Upper lobe of right lung (tissue), 1 donor: ENCODE results near the gene ANKRA2. TPM values are rescaled to one million over a fixed set of nuclear protein-coding genes. Genes with fewer than 3 reads are reported as not detected.

Experiments
- ATAC-seq: fragments of 200-7000 bp; cut with Tn5 transposase; one replicate; pipeline ENCODE4 v1.9.1; 2020; ENCODE audit warnings: mild to moderate bottlenecking, moderate library complexity
- DNase-seq: peaks from one replicate; pipeline ENCODE4 v3.0.0-alpha.2; 2020
- H3K27ac ChIP-seq: fragments of 200-600 bp; one replicate; pipeline ENCODE4 v1.8.0; 2022
- H3K27me3 ChIP-seq: fragments of 200-600 bp; one replicate; pipeline ENCODE4 v1.8.0; 2022; ENCODE audit warnings: mild to moderate bottlenecking
- H3K36me3 ChIP-seq: fragments of 200-600 bp; one replicate; pipeline ENCODE4 v1.8.0; 2022
- H3K4me1 ChIP-seq: fragments of 200-600 bp; one replicate; pipeline ENCODE4 v1.8.0; 2022
- H3K4me3 ChIP-seq: fragments of 200-600 bp; one replicate; pipeline ENCODE4 v1.8.0; 2022; ENCODE audit warnings: mild to moderate bottlenecking
- H3K9me3 ChIP-seq: fragments of 200-600 bp; one replicate; pipeline ENCODE4 v1.8.0; 2022
- intact Hi-C: fragments of 100-400 bp; cut with DNase I; formaldehyde crosslinking; loops from one replicate; pipeline ENCODE4 v1.11.0; 2022
- total RNA-seq: library from RNA; stranded (reverse); fragmentation: NEBNext Ultra II Directional; extraction: Animal tissue kit (Norgen Biotek cat#: 25700); gene quantifications from one replicate; pipeline ENCODE4 v1.2.1, GENCODE V29; 2021
- TF ChIP-seq, protein P1 (sequence below): fragments of 200-600 bp; IDR thresholded peaks from one replicate; pipeline ENCODE4 v1.8.0; 2022; ENCODE audit warnings: antibody characterized with exemption
- donor health status: DM: no; HTN: yes; CAD: no; lungs with severe emphysema.

ANKRA2 gene
- total RNA-seq, 1 donor from 2014 or later = 24.0 TPM

DNA sequence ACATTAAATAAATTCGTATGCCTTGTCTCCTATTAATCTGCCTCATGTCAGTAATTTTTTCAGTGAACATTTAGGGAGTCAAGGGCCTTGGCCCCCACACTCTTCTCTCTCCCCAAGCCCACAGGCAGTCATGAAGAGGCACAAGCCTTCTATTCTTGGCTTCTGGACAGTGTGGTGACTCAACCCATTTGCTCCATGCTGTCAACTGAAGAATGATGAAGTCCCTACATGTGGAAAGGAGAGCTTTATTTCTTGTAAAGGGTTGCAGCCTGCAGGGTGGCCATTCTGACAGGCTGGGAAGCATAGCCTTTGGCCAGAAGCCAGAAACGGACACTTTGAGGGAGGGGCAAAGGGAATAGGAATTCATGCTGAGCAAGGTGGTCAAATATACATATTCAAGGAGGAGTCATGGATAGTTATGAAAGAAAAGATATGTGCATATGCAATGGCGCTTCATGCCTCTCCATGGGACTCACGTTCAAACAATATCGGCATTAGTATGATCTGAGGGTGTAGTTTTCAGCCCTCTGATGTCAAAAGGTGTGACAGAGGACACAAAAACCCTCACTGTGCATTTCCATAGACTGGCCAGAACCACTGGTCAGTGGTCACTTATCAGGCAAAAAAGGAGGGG lies 31.3 kb downstream of the ANKRA2 start:
- H3K9me3 ChIP-seq = no peaks in the 10 kb centered on the region
- H3K4me1 ChIP-seq = no peaks in the 10 kb centered on the region
- DNase-seq (no peak), ATAC-seq (no peak)
- H3K4me3 ChIP-seq = no peak overlapping the region
- intact Hi-C loops = no loop called here
- TF ChIP-seq, protein P1, sequence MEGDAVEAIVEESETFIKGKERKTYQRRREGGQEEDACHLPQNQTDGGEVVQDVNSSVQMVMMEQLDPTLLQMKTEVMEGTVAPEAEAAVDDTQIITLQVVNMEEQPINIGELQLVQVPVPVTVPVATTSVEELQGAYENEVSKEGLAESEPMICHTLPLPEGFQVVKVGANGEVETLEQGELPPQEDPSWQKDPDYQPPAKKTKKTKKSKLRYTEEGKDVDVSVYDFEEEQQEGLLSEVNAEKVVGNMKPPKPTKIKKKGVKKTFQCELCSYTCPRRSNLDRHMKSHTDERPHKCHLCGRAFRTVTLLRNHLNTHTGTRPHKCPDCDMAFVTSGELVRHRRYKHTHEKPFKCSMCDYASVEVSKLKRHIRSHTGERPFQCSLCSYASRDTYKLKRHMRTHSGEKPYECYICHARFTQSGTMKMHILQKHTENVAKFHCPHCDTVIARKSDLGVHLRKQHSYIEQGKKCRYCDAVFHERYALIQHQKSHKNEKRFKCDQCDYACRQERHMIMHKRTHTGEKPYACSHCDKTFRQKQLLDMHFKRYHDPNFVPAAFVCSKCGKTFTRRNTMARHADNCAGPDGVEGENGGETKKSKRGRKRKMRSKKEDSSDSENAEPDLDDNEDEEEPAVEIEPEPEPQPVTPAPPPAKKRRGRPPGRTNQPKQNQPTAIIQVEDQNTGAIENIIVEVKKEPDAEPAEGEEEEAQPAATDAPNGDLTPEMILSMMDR = no peak
- H3K36me3 ChIP-seq = no peaks in the 10 kb centered on the region
- no peak overlapping the region for H3K27ac ChIP-seq
- H3K27me3 ChIP-seq = no peaks in the 10 kb centered on the region

DNA sequence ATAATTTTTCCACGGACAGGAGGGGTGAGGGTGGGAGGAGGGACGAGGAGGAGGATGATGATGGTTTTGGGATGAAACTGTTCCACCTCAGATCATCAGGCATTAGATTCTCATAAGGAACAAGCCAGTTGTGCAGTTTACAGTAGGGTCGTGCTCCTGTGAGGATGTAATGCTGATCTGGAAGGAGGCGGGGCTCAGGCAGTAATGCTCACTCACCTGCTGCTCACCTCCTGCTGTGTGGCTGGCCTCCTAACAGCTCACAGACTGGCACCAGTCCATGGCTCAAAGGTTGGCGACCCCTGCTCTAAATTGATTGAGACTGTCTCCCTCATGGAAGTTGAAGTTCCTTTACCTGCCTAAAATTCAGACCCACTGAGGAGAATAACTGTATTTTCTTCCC lies 33.2 kb downstream of the ANKRA2 start:
- Histone ChIP-seq H3K36me3 (no peaks in the 10 kb centered on the region), H3K4me1 (no peaks in the 10 kb centered on the region), H3K9me3 (no peaks in the 10 kb centered on the region), H3K27me3 (no peaks in the 10 kb centered on the region), H3K4me3 (no peak overlapping the region), H3K27ac (no peak overlapping the region)
- TF ChIP-seq, protein P1 = no peak
- ATAC-seq (no peak), DNase-seq (no peak)
- intact Hi-C loops = no loop called here

DNA sequence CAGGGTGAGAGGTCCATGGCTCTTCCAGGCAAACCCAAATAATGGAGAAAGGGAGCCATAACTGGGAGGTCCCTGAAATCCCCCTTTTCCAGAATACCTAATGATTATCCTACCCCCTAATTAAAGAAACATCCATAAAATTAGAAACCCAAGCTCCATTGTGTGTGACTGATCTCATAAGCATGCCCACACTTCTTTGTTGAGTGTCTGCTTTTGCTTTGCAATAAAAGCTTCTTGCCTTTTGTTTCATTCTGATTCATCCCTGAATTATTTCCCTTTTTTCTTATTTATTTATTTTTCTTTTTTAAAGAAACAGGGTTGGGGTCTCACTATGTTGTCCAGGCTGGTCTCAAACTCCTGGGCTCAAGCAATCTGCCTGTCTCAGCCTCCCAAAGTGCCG lies 34.1 kb downstream of the ANKRA2 start:
- TF ChIP-seq, protein P1 = no peak
- no peaks in the 10 kb centered on the region for H3K9me3 ChIP-seq
- DNase-seq (no peak), ATAC-seq (no peak)
- no peaks in the 10 kb centered on the region for H3K36me3 ChIP-seq
- intact Hi-C loops = no loop called here
- no peaks in the 10 kb centered on the region for H3K27me3 ChIP-seq
- no peaks in the 10 kb centered on the region for H3K4me1 ChIP-seq
- no peak overlapping the region for H3K4me3 ChIP-seq
- H3K27ac ChIP-seq = no peak overlapping the region

DNA sequence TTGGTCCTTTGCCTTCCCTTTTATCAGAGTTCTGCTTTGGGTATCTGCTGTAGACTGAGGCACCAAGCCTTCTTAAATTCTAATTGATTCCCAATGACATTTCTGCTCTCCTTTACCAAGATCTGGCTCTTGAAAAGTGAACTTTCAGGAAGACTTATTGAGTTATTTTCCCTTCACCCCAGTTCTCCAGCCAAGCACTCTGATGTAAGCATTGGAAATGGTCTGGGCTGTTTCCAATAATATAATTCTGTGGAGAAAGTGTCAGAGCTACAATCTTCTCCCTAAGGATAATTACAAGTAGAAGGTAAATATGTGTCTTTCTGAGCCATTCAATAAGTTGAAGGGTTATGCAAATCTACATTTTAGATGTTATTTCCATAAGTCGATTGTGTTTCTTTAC lies 36.4 kb downstream of the ANKRA2 start:
- DNase-seq = no peak
- Histone ChIP-seq H3K4me3 (no peak overlapping the region), H3K36me3 (no peaks in the 10 kb centered on the region), H3K9me3 (no peaks in the 10 kb centered on the region), H3K27ac (no peak overlapping the region), H3K27me3 (no peaks in the 10 kb centered on the region), H3K4me1 (no peaks in the 10 kb centered on the region)
- ATAC-seq = no peak
- intact Hi-C loops = no loop called here
- TF ChIP-seq, protein P1 = no peak

DNA sequence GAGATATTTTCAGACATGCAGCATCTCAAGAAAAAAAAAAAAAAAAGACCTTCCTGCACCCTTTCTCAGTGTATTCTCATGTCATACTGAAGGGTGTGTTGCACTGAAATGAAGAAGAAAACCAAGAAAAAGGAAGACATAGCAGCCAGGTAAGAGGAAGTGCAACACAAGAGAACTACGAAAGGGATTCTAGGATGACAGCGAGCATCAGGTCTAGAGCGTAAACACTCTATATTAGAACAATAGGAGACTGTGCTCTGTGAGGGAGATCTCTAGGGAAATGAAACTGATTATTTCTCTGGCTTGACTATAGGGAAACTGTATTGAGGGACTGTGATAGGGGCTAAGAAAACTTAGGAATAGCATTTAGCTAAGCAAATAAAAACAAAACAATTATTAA lies 37.2 kb downstream of the ANKRA2 start:
- TF ChIP-seq, protein P1 = no peak
- DNase-seq (no peak), ATAC-seq (no peak)
- H3K9me3 ChIP-seq = no peaks in the 10 kb centered on the region
- H3K4me1 ChIP-seq = no peaks in the 10 kb centered on the region
- no peaks in the 10 kb centered on the region for H3K36me3 ChIP-seq
- intact Hi-C loops = no loop called here
- H3K4me3 ChIP-seq = no peak overlapping the region
- H3K27ac ChIP-seq = no peak overlapping the region
- H3K27me3 ChIP-seq = no peaks in the 10 kb centered on the region

DNA sequence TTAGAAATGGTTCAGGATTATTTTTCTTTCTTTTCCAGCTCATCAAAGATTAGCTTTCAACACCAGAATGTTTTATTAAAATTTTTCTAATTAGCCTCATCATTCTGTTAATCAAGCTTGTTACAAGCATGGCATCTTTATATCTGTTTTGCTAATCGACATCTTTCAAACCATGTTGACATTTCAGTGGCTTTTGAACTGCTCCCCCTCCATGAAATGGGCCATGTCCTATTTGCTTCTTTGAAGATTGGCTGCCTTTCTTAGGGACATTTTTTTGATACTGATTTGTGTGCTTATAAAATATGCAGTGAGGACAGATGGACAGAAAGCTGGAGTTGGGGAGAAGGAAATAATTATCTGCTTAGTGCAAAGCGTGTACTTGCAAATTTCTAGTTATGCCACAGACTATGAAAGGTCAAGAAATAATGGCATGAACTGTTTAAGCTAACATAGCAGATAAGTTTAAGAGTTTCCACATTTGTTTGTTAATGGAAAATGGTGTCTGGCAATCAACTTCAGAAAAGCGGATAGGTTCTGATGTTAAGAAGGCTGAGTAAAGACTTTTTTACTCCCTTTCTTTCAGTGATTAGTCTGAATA lies 39.7 kb downstream of the ANKRA2 start:
- intact Hi-C loops = no loop called here
- ATAC-seq = no peak
- no peak overlapping the region for H3K27ac ChIP-seq

More for the DNA sequence above, 39.7 kb downstream of the ANKRA2 start:
- Histone ChIP-seq H3K36me3 (no peaks in the 10 kb centered on the region), H3K4me3 (no peak overlapping the region), H3K27me3 (no peaks in the 10 kb centered on the region), H3K4me1 (no peaks in the 10 kb centered on the region), H3K9me3 (no peaks in the 10 kb centered on the region)
- TF ChIP-seq, protein P1 = no peak
- no peak for DNase-seq
